ENCODE results near the gene ARFGAP3.

Gene ARFGAP3

DNA sequence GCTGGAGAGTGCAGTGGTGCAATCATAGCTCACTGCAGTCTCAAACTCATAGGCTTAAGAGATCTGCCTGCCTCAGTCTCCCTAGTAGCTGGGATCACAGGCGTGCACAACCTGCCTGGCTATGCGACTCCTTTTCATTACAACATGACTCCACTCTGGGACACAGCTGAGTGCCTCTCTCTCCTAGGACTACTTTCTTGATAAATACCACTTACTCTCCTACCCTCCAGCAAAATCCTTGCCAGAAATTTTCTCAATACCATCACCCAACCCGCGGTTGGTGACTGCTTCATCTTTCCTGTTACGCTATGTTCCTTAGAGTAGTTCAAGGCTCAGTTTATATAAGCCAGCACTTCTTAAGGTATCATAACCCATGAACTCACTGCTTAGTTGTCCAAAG is 26.9 kb downstream of the ARFGAP3 start:
- Histone ChIP-seq H4K20me1 (ENCODE audit: insufficient read depth, low read length, poor library complexity, severe bottlenecking) (no peaks in the 10 kb centered on the region), H3F3A (ENCODE audit: low read depth) (no peaks in the 10 kb centered on the region), H3K4me3 (ENCODE audit: low read length, poor library complexity, severe bottlenecking) (no peak overlapping the region), H3K9me2 (replicated peaks; ENCODE audit: low read depth, low read length) (no peaks in the 10 kb centered on the region), H3K36me3 (ENCODE audit: insufficient read depth, low read length) (peaks cover 84% of the 10 kb centered on the region; the same call in 1 of the 2 replicates), H2AFZ (ENCODE audit: low read length) (no peak overlapping the region), H3K4me1 (ENCODE audit: insufficient read depth, low read length, poor library complexity, severe bottlenecking) (no peaks in the 10 kb centered on the region), H3K79me2 (ENCODE audit: insufficient read depth, low read length) (no peaks in the 10 kb centered on the region), H3K4me2 (ENCODE audit: low read depth, low read length, poor library complexity, severe bottlenecking) (no peak overlapping the region), H3K9me3 (ENCODE audit: insufficient read depth, low read depth, low read length) (no peaks in the 10 kb centered on the region), H3K27me3 (ENCODE audit: insufficient read depth, low read length, poor library complexity, severe bottlenecking) (no peaks in the 10 kb centered on the region), H3K9ac (ENCODE audit: low read depth, low read length, poor library complexity, severe bottlenecking) (no peak overlapping the region)
- no peak for TF ChIP-seq EZH2phosphoT487 (IDR thresholded peaks at IDR 0.05; ENCODE audit: borderline replicate concordance)
- TF ChIP-seq, protein P1, sequence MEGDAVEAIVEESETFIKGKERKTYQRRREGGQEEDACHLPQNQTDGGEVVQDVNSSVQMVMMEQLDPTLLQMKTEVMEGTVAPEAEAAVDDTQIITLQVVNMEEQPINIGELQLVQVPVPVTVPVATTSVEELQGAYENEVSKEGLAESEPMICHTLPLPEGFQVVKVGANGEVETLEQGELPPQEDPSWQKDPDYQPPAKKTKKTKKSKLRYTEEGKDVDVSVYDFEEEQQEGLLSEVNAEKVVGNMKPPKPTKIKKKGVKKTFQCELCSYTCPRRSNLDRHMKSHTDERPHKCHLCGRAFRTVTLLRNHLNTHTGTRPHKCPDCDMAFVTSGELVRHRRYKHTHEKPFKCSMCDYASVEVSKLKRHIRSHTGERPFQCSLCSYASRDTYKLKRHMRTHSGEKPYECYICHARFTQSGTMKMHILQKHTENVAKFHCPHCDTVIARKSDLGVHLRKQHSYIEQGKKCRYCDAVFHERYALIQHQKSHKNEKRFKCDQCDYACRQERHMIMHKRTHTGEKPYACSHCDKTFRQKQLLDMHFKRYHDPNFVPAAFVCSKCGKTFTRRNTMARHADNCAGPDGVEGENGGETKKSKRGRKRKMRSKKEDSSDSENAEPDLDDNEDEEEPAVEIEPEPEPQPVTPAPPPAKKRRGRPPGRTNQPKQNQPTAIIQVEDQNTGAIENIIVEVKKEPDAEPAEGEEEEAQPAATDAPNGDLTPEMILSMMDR (conservative IDR thresholded peaks at IDR 0.05; ENCODE audit: low read length), result no peak

DNA sequence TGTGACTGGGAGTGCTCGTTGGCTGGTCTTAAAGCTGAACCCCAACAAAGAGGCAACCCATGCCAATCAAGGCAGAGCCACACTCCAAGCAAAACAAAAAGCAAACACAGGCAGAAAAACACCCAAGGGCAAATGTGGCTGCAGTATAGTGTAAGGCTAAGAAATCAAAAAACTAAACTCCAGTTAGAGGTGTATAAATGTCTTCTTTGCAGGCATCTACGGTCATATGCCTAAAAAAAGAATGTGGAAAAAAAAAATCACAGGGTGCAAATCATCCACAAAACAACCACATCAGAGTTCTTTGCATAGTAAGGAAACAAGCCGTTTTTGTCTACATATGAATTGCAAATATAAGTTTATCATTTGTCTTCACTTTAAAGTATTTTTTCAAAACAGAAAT is 27.8 kb downstream of the ARFGAP3 start:
- no peaks in the 10 kb centered on the region for H3K9me3 ChIP-seq (ENCODE audit: insufficient read depth, low read depth, low read length)
- H3F3A ChIP-seq (ENCODE audit: low read depth), result no peaks in the 10 kb centered on the region
- H2AFZ ChIP-seq (ENCODE audit: low read length), result no peak overlapping the region
- no peak overlapping the region for H3K4me2 ChIP-seq (ENCODE audit: low read depth, low read length, poor library complexity, severe bottlenecking)
- no peak for TF ChIP-seq EZH2phosphoT487 (IDR thresholded peaks at IDR 0.05; ENCODE audit: borderline replicate concordance)
- TF ChIP-seq, protein P1 (conservative IDR thresholded peaks at IDR 0.05; ENCODE audit: low read length), result no peak
- H3K9me2 ChIP-seq (replicated peaks; ENCODE audit: low read depth, low read length), result no peaks in the 10 kb centered on the region
- no peak overlapping the region for H3K9ac ChIP-seq (ENCODE audit: low read depth, low read length, poor library complexity, severe bottlenecking)
- no peaks in the 10 kb centered on the region for H3K79me2 ChIP-seq (ENCODE audit: insufficient read depth, low read length)
- peaks cover 84% of the 10 kb centered on the region; the same call in 1 of the 2 replicates for H3K36me3 ChIP-seq (ENCODE audit: insufficient read depth, low read length)
- H3K4me3 ChIP-seq (ENCODE audit: low read length, poor library complexity, severe bottlenecking), result no peak overlapping the region
- no peaks in the 10 kb centered on the region for H3K27me3 ChIP-seq (ENCODE audit: insufficient read depth, low read length, poor library complexity, severe bottlenecking)
- no peaks in the 10 kb centered on the region for H4K20me1 ChIP-seq (ENCODE audit: insufficient read depth, low read length, poor library complexity, severe bottlenecking)
- H3K4me1 ChIP-seq (ENCODE audit: insufficient read depth, low read length, poor library complexity, severe bottlenecking), result no peaks in the 10 kb centered on the region

DNA sequence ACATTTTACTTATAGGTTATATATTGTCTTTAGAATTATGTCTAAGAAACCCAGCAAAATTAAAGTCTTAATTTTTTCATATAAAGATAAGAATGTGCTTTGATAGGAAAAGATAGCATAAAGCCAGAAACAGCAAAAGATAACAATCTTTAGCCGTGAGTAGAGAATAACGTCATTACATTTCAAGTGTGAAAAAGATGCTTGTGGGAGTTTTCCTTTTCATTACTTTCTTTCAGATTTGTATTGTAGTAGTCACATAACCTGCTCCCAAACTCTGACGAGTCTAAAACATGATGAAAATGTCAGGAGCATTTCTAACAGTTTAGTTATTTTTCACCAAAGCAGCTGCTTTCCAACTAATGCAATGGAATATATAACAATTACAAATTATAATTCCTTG is 31.3 kb downstream of the ARFGAP3 start:
- Histone ChIP-seq H3K36me3 (ENCODE audit: insufficient read depth, low read length) (peaks cover 82% of the 10 kb centered on the region), H3K79me2 (ENCODE audit: insufficient read depth, low read length) (no peaks in the 10 kb centered on the region), H3K27me3 (ENCODE audit: insufficient read depth, low read length, poor library complexity, severe bottlenecking) (no peaks in the 10 kb centered on the region), H2AFZ (ENCODE audit: low read length) (no peak overlapping the region), H3K9ac (ENCODE audit: low read depth, low read length, poor library complexity, severe bottlenecking) (no peak overlapping the region), H3K4me2 (ENCODE audit: low read depth, low read length, poor library complexity, severe bottlenecking) (no peak overlapping the region), H3K9me2 (replicated peaks; ENCODE audit: low read depth, low read length) (no peaks in the 10 kb centered on the region), H3F3A (ENCODE audit: low read depth) (no peaks in the 10 kb centered on the region), H3K4me1 (ENCODE audit: insufficient read depth, low read length, poor library complexity, severe bottlenecking) (no peaks in the 10 kb centered on the region), H3K9me3 (ENCODE audit: insufficient read depth, low read depth, low read length) (no peaks in the 10 kb centered on the region; the same call in 1 of the 2 replicates), H4K20me1 (ENCODE audit: insufficient read depth, low read length, poor library complexity, severe bottlenecking) (no peaks in the 10 kb centered on the region), H3K4me3 (ENCODE audit: low read length, poor library complexity, severe bottlenecking) (no peak overlapping the region)
- TF ChIP-seq, protein P1 (conservative IDR thresholded peaks at IDR 0.05; ENCODE audit: low read length), result no peak
- no peak for TF ChIP-seq EZH2phosphoT487 (IDR thresholded peaks at IDR 0.05; ENCODE audit: borderline replicate concordance)

Data from Loucy (cell line).